ENCODE measurements around the gene CMKLR1.

The CMKLR1 gene

GRCh38 chr12:108337235-108338223 lies 1.6 kb downstream of the CMKLR1 start:
- no peak for DNase-seq (ENCODE audit: low read depth in 2 of 2, low spot score in 1 of 2)

- DNase-seq (ENCODE audit: low read depth in 2 of 2, low spot score in 1 of 2), result no peak
Observed at GRCh38 chr12:108335349-108336119, 3.6 kb downstream of the CMKLR1 start.

GRCh38 chr12:108333898-108334699 lies 5.0 kb downstream of the CMKLR1 start:
- no peak for DNase-seq (ENCODE audit: low read depth in 2 of 2, low spot score in 1 of 2)

GRCh38 chr12:108332791-108333382 lies 6.2 kb downstream of the CMKLR1 start:
- no peak for DNase-seq (ENCODE audit: low read depth in 2 of 2, low spot score in 1 of 2)

GRCh38 chr12:108328420-108328819 lies 10.7 kb downstream of the CMKLR1 start:
- no peak for DNase-seq (ENCODE audit: low read depth in 2 of 2, low spot score in 1 of 2)

- DNase-seq (ENCODE audit: low read depth in 2 of 2, low spot score in 1 of 2), result no peak
Observed at GRCh38 chr12:108327621-108328344, 11.3 kb downstream of the CMKLR1 start.

GRCh38 chr12:108326254-108326750 lies 12.8 kb downstream of the CMKLR1 start:
- DNase-seq (ENCODE audit: low read depth in 2 of 2, low spot score in 1 of 2), result no peak

GRCh38 chr12:108325549-108325948 lies 13.6 kb downstream of the CMKLR1 start:
- DNase-seq (ENCODE audit: low read depth in 2 of 2, low spot score in 1 of 2), result no peak

- no peak for DNase-seq (ENCODE audit: low read depth in 2 of 2, low spot score in 1 of 2)
Observed at GRCh38 chr12:108325018-108325358, 14.1 kb downstream of the CMKLR1 start.

GRCh38 chr12:108324351-108325017 lies 14.6 kb downstream of the CMKLR1 start:
- DNase-seq (ENCODE audit: low read depth in 2 of 2, low spot score in 1 of 2), result no peak

GRCh38 chr12:108323581-108323980 lies 15.5 kb downstream of the CMKLR1 start:
- DNase-seq (ENCODE audit: low read depth in 2 of 2, low spot score in 1 of 2), result no peak

- no peak for DNase-seq (ENCODE audit: low read depth in 2 of 2, low spot score in 1 of 2)
Observed at GRCh38 chr12:108322998-108323397, 16.1 kb downstream of the CMKLR1 start.

- DNase-seq (ENCODE audit: low read depth in 2 of 2, low spot score in 1 of 2), result no peak
Observed at GRCh38 chr12:108321688-108322087, 17.4 kb downstream of the CMKLR1 start.

- DNase-seq (ENCODE audit: low read depth in 2 of 2, low spot score in 1 of 2), result no peak
Observed at GRCh38 chr12:108320507-108321293, 18.4 kb downstream of the CMKLR1 start.

GRCh38 chr12:108319277-108320234 lies 19.6 kb downstream of the CMKLR1 start:
- DNase-seq (ENCODE audit: low read depth in 2 of 2, low spot score in 1 of 2), result no peak

GRCh38 chr12:108318472-108319275 lies 20.4 kb downstream of the CMKLR1 start:
- DNase-seq (ENCODE audit: low read depth in 2 of 2, low spot score in 1 of 2), result no peak
